ENCODE measurements around the gene TMBIM6. TPM values are rescaled to one million over a fixed set of nuclear protein-coding genes. Genes with fewer than 3 reads are reported as not detected.
"Not testable (repeated sequence)": the region's sequence is repeated elsewhere in the genome, so short reads cannot be mapped to it uniquely, and the experiment has no call there.

TMBIM6 gene
- total RNA-seq, 1 donor from 2014 or later, result 388 TPM

DNA sequence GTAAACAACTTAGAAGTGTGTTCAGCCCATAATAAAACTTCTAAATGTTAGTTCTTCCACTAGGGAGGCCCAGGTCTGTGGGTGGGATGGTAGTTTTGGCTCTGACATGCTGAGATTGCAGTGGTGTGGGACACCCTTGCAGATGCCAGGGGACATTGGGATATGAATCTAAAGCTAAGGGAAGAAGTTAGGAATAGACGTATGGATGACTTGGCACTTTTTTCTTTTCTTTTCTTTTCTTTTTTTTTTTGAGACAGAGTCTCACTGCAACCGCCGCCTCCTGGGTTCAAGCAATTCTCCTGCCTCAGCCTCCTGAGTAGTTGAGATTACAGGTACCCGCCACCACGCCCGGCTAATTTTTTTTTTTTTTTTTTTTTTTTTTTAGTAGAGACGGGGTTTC lies 31.7 kb downstream of the TMBIM6 start:
- DNase-seq (ENCODE audit: extremely low read depth, low read depth, low spot score), result not testable (repeated sequence)

DNA sequence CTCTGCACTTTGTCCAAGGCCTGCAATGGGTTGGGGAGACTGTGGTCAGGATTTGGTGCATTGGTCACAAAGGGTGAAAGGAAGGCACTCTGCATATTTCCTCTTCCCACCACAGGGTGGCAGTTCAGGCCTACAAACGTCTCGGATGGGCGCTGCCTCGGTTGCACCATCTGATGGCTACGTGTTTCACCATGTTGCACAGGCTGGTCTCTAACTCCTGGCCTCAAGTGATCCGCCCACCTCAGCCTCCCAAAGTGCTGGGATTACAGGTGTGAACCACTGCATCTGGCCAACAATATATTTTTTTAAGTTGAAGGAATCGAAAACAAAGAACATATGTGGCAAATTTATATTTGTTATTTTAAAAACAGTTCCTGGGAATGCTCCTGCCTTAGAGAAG lies 35.1 kb downstream of the TMBIM6 start:
- DNase-seq (ENCODE audit: extremely low read depth, low read depth, low spot score), result no peak

GRCh38 chr12:49776858-49777257 lies 35.5 kb downstream of the TMBIM6 start:
- no peak for DNase-seq (ENCODE audit: extremely low read depth, low read depth, low spot score)

- no peak for DNase-seq (ENCODE audit: extremely low read depth, low read depth, low spot score)
These were observed 36.0 kb downstream of the TMBIM6 start for GRCh38 chr12:49777341-49777740.

DNA sequence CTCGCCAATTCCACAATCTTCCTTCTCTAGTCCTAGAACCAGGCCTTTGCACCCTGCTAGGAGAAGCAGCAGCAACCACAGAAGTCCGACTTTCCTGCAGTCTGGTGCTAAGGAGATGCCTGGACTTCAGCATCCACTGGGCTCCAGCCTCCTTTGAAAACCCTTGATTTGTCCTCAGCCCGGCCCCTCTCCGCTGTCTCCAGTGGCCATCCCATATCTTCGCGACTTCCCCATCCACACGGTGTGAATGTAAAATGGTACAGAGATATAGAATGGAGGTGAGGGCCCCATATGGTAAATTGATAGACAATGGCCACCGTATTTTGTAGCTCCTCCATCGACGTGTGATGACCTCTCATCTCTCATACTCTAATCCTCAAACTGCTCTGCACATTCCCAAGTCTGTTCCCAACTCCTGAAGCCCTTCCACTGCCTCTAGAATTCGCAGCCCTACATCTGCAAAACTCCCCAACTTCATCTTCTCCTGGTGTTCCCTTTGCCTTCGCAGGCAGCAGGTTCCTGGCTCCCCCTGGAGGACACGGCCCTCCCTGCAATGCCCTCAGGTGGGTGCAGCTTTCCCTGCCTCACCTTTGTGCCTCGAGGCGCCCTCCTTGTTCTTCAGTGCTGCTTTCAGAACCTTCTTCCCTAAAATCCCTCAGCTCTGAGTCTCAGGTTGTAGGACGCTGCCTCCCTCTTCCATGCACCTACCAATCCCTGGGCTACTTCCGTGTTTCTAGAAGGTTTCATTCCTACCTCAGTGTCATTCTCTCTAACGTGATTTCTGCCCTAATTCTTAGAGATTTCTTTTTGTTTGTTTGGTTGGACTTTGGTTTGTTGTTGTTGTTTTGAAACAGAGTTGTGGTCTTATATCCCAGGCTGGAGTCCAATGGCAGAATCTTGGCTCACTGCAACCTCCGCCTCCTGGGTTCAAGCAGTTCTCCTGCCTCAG lies 36.7 kb downstream of the TMBIM6 start:
- DNase-seq (ENCODE audit: extremely low read depth, low read depth, low spot score), result no peak

GRCh38 chr12:49779581-49779980 lies 38.2 kb downstream of the TMBIM6 start:
- no peak for DNase-seq (ENCODE audit: extremely low read depth, low read depth, low spot score)

GRCh38 chr12:49780914-49781313 lies 39.6 kb downstream of the TMBIM6 start:
- not testable (repeated sequence) for DNase-seq (ENCODE audit: extremely low read depth, low read depth, low spot score)

DNA sequence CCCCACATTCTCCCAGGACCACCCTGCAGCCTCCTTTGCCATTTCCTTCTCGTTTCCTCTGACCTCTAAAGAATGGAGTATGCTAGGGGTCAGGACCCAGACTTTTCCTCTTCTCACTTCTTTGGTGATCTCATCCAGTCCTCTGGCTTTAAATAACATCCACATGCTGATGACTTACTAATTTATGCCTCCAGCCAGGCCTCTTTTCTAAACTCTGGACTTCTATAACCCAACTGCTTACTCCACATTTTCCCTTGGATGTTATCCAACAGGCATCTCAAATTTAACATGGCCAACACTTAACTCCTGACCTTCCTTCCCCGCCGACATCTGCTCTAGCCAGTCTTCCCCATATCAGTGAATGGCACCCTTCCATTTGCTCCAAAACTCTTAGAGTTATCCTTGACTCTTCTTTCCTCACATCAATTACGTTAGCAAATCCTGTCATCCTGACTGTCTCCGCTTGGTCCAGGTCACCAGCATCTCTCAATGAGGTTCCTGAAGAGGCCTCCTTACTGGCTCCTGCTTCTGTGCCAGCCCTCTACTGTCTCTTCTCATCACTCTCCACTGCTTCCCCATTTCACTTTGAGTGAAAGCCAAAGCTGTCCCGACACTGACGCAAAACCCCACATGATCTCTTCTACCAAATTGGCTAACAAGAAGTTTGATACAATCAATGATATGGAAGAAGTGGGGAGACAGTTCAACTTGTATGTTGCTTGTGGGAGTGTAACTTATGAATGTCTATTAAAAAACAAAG lies 42.7 kb downstream of the TMBIM6 start:
- peak; percentile 89 for DNase-seq (ENCODE audit: extremely low read depth, low read depth, low spot score)

DNA sequence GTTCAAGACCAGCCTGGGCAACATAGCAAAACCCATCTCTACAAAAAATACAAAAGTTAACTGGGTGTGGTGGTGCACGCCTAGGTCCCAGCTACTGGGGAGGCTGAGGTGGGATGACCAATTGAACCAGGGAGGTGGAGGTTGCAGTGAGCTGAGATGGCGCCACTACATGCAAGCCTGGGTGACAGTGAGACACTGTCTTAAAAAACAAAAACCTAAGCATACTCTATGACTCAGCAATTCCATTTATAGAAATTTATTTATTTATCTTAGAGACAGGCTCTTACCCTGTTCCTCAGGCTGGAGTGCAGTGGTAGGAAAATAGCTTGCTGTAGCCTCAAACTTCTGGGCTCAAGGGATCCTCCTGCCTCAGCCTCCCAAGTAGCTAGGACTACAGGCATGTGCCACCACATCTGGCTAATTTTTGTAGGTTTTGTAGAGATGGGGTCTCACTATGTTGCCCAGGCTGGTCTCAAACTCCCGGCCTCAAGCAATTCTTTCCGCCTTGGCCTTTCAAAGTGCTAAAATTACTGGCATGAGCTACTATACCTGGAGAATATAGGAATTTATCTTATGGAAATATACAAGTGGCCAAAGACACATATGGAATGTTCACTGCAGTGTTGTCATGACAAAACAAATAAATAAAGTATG lies 43.5 kb downstream of the TMBIM6 start:
- no peak for DNase-seq (ENCODE audit: extremely low read depth, low read depth, low spot score)

GRCh38 chr12:49787672-49788071 lies 46.3 kb downstream of the TMBIM6 start:
- no peak for DNase-seq (ENCODE audit: extremely low read depth, low read depth, low spot score)

GRCh38 chr12:49789992-49790391 lies 48.6 kb downstream of the TMBIM6 start:
- no peak for DNase-seq (ENCODE audit: extremely low read depth, low read depth, low spot score)

DNA sequence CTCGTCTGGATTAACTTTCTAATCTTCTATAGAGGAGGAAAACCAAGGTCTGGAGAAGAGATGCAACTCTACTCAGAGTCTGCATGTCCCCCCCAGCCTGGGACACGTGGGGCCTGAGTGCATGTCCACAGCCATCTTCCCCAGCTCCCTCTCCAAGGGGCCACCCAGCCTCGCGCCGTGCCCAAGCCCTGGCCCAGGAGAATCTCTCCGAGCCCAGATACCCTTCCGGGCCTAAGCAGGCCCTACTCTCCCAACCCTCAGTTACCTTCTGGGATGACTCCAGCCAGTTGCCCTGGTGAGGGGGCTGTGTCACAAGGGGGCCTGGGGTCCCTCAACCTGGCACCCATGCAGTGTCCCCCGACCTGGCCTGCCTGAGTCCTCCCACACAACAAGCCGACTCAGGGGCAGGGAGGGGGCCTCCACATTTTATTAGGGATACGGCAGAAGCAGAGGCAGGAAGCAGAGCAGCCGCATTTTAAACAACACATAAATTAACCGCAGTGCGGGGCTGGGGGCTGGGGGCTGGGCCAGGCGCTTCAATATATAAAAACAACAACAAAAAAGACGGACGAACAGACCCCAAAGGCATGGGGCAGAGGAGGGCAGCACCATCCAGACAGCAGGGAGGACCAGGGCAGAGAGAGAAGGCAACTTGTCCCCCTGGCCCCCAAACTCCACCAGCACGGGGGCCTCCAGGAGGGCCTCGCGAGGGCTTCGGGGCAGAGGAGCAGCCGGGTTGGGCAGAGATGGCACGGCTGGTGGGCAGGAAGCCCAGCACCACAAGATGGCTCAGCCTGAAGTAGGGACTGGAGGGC lies 49.6 kb downstream of the TMBIM6 start:
- DNase-seq (ENCODE audit: extremely low read depth, low read depth, low spot score), result no peak

DNA sequence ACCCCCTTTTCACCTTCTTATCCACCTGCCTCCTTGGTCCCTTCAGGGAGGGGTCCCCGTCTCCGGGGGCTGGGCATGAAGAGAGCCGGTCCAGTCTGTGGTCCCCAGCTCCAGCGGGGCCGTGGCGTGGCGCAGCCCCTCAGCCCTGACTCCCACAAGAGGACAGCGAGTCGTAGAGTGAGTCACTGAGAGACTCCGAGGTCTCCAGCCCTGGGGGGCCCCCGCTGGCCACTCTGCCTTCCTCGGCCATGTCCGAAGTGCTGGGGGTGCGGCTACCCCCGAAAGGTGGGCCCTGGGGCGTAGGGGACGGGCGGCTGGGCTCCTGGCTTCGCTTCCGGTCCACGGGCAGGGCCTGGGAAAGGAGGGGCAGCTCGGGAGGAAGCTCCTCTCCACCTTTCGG lies 50.3 kb downstream of the TMBIM6 start:
- DNase-seq (ENCODE audit: extremely low read depth, low read depth, low spot score), result no peak

- no peak for DNase-seq (ENCODE audit: extremely low read depth, low read depth, low spot score)
These were observed 51.0 kb downstream of the TMBIM6 start for GRCh38 chr12:49792181-49792970.

- no peak for DNase-seq (ENCODE audit: extremely low read depth, low read depth, low spot score)
These were observed 51.7 kb downstream of the TMBIM6 start for GRCh38 chr12:49792976-49793580.

DNA sequence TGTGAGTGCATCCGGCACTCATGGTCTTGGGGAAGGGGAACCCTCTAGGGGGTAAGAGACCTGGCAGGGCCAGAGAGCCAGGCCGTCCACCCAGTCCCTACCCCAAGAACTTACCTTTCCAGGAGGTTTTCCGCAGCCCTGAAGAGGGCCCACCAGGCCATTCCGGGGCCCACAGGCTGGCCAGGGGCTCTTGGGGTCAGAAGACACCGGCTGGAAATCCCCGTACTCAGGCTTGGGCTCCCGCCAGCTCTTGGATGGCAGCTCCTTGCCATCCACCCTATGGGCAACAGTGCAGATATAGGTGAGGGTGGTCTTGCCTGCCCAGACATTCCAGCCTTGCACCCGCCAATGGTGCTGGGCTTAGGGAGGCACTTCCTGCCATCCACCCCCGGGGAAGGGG lies 52.3 kb downstream of the TMBIM6 start:
- DNase-seq (ENCODE audit: extremely low read depth, low read depth, low spot score), result no peak

DNA sequence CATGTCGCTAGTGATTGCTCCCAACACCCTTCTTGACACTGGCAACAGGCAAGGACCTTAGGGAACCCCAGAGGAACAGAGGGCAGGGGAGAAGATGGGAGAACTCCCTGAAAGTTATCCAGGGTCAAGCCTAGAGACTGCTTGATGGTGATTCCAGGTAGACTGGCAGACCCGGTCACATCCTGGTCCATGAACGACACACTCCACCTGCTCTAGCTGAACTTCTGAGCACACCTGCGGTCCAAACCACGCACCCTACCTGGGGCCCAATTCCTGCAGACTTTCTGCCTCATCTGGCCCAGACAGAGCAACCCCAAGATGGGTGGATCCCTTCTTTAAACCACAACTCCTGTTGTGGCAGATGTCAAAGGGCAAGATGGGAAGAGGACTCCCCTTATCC lies 52.7 kb downstream of the TMBIM6 start:
- no peak for DNase-seq (ENCODE audit: extremely low read depth, low read depth, low spot score)

GRCh38 chr12:49794811-49795653 lies 53.7 kb downstream of the TMBIM6 start:
- no peak for DNase-seq (ENCODE audit: extremely low read depth, low read depth, low spot score)
